ENCODE measurements around the gene TYR.

- TF ChIP-seq POLR2A (IDR thresholded peaks at IDR 0.05; ENCODE audit: low read depth, low read length) = no peak
- TF ChIP-seq TAF1 (IDR thresholded peaks at IDR 0.05; ENCODE audit: borderline replicate concordance, low read depth, low read length) = no peak
- no peak for TF ChIP-seq POLR2AphosphoS5 (IDR thresholded peaks at IDR 0.05; ENCODE audit: low read depth, low read length)
Measured at GRCh38 chr11:89203814-89204213, 26.1 kb downstream of the TYR start.
